ENCODE results near the gene DHRS7B.
"Not testable (repeated sequence)": the region's sequence is repeated elsewhere in the genome, so short reads cannot be mapped to it uniquely, and the experiment has no call there.

The DHRS7B gene

DNA sequence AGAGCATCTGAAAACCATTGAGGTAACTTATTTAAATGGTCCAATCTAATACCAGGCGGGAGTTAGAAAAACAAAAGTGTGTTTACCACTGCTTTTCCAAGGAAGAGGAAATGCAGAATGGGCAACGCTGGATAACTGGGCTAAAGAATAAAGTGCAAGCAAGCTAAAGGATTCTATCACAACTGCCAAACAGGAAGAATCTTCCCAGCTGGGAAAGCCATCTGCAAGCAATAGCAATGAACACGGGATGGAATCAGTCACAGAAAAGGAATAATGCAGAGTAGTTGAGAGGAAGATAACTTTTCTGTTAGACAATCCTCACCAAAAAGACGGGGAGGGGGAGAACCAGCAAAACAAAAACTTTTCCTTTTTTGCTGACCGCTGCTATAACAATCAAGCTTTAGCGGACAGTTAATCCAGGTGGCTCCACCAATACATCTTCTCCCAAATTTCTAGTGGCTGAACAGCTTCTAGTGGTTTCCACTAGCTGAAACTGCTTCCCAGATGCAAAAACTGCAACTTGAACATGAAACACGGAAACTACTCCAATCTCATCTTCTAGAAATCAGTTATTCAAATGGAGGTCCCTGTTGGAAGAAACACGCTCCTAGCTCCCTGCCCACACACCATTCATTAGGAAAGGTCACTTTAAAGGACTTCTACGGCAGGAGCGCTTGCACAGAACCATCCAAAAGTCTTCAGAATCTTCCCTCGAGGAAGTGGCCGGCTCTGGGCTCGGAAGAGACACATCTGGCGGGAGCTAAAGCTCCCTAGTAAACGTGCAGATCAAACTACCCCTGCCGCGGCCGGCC is 86.3 kb downstream of the DHRS7B start:
- no peak for DNase-seq

DNA sequence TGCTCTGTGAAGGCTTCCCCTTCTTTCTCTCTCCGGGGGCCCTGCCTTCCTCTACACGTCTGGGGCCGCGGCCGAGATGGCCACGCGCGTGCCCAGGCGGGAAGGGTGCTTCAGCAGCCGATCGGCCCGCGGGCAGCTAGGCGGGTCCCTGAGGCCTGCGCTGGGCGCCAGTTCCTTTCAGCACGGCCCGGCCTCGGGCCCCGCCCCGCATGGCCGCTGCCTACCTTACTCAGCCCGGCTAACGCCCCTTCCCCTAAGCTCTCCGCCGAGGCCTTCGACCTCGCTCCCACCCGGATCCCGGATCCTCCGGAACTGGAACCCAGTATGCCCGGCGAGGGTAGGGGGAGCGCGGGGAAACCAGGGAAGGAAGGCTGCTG is 86.9 kb downstream of the DHRS7B start:
- no peak for DNase-seq

DNA sequence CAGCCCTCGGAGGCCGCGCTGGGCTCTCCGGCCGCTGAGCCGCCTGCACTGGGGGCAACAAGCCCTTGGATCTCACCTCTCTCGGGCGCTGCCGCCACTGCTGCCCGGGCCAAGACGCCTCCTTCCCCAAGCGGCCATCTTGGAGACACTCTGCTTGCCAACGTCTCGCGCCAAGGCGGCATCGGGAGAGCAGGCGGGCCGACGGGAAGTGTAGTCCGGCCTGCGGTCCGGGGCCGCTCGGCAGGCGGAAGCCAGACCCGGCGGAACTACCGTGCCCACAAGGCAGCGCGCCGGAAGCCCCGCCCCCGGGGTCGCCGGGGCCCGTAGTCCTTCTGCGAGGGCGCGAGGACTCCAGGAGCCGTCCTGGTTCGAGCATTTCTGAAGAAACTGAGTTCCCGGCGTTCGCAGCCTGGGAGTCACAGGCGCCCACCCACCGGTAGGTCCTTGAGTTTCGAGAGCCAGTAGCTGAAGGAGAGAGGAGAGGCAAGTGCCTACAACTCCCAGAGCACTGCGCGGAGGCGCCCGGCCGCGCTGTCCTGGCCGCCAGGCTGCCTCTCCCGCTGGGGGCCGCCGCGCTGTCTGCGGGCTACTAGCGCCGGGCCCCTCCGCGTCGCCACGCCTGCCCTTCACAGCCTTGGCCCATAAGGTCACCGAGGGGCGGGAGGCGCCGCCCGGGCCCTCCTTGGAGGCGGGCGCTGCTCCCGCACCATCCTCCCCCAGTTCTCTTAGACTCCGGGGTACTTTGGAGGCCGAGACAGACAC is 87.4 kb downstream of the DHRS7B start, which contains the start of gene TMEM11:
TSS of gene TMEM11 (minus strand) at position 147 of the 762 bp plus-strand sequence. CDS start at position 138, 9 bp downstream.
- no peak for DNase-seq

DNA sequence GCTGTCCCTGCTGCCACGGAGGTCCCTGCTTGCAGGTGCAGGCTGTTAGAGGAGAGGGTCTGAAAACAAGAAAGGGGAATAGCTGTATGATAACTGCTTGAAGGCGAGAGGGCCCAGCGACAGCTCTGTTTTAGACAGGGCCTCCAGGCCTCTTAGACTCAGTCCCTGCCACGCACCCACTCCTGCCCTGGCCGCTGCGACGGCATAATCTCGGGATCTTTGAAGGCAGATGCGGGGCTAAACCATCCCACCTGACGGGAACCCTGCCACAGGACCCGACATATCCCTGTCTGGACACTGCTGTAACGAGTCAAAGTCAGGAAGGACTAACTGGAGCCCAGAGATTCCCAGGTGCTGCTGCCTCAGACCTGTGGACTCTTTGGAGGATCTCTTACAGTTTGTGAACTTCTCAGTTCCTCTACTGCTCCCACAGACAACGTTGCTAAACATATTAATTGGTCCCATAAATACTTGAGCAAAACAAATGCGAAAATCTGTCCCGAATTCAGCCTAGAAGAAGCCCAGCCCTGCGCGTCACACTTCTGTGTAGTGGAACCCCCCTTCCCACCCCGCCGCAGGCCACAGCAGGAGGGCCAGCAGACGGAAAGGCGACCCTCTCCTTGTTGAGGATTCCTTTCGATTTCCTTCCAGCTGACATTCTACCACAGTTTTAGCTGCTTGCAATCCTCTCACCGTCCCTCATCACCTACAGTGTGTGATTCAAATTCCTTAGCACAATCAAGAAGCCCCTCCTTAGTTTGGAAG is 88.2 kb downstream of the DHRS7B start:
- DNase-seq: no peak

DNA sequence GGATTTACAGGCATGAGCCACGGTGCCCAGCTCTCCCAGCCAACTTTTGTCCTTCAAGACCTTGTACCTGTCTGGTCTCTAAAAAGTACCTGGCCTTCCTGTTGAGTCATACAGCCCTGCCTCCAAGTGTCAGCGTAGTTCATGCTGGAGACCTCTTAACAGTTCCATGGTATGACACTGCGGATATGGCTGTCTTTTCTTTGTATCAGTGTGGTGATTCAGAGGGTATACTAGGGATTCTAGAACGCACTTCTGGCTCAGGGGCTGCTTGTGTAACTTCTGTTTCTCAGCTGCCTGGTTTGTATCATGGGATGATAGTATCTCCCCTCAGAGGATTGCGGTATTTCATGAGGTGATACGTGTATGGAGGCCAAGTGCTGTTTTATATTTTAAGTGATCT is 89.2 kb downstream of the DHRS7B start:
- no peak for DNase-seq

DNA sequence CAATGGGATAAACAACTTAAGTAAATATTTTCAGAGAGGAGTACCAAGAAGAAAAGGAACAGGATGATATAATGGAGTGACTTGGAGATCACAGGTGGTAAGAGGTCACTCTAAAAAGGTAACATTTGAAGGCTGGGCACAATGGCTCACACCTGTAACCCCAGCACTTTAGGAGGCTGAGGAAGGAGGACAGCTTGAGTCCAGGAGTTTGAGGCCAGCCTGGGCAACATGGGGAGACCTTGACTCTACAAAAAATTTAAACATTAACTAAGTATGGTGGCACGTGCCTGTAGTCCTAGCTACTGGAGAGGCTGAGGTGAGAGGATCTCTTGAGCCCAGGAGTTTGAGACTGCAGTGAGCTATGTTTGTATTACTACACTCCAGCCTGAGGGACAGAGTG is 90.6 kb downstream of the DHRS7B start:
- DNase-seq: no peak

DNA sequence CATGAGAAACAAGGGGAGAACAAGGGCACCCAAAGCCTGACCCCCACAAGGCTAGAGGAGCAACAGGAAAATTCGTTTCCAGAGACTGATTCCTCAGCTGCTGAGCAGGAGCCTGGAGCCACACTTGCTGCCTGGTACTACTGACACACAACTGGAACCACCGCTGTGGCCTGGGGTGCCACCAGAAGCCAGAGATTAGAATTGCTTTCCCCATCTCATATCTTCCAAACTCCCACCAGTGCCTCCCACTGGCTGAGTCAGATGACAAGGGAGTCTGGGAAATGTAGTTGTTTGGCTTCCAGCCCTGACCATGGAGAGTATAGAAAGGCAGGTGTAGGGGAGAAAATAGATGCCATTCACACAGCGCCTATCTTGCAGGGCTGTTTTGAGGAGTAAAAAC is 91.3 kb downstream of the DHRS7B start:
- no peak for DNase-seq

DNA sequence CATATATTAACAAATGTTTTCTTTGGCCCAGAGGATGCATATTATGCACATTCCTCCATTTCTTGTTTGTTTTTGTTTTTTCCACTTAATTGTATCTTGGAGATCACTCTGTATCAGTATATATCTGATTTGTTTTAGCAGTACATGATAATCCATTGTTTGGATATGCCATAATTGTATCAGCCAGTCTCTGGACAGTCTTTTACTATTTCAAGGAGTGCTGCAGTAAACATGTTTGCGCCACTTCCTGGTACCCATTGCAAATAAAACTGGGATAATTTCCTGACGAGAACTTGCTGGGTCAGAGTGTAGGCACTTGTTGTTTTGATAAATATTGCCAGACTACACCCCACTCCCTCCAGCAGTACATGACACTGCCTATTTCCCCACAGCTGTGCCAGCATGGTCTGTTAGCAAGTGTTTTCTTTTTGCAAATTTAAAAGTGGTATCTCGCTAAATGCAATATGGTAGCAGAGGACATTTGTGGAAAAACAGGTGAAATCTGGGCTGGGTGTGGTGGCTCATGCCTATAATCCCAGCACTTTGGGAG is 92.1 kb downstream of the DHRS7B start:
- no peak for DNase-seq

DNA sequence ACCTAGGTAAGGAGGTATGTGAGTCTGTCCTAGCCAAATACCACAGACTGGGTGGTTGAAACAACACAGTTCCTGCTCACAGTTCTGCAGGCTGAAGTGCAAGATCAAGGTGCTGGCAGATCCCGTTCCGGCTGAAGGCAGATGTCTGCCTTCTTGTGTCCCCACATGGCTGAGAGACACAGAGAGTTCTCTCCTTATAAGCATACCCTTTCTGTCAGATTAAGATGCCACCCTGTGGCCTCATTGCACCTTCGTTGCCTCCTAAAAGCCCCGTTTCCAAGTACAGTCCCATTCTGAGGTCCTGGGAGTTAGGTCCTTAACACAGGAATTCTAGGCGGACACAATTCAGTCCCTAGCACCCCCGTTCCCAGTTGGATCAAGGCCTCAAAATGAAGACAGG is 96.3 kb downstream of the DHRS7B start:
- DNase-seq: no peak

DNA sequence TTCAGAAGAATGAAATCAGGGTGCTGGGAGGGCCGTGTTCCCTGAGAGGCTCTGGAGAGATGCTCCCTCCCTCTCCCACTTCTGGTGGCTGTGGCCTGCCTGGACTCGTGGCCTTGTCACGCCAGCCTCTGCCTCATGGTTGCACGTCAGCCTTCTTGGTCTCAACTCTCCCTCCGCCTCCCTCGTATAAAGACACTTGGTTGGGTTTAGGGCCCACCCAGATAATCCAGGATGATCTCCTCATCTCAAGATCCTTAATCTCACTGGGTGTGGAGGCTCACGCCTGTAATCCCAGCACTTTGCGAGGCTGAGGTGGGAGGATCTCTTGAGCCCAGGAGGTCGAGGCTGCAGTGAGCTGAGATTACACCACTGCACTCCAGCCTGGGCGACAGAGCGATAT is 100.5 kb downstream of the DHRS7B start:
- not testable (repeated sequence) for DNase-seq

DNA sequence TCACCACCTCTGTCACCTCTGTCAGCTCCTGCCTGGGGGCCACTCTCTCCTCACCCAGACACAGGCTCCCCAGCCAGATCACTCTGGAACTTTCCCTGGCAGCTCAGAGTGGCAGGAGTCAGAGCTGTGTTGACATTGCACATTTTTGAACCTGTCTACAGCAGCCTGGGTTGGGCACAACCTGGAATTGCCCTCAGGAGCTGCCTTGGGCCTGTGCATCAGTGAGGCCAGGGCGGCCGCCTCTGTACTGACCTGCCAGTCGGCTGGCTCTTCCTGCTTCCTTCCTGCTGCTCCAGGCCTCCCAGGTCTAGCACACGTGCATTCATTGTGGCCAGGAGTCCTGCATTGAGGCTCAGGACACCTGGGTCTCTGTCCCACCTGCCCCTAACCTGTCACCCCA is 101.3 kb downstream of the DHRS7B start:
- no peak for DNase-seq

DNA sequence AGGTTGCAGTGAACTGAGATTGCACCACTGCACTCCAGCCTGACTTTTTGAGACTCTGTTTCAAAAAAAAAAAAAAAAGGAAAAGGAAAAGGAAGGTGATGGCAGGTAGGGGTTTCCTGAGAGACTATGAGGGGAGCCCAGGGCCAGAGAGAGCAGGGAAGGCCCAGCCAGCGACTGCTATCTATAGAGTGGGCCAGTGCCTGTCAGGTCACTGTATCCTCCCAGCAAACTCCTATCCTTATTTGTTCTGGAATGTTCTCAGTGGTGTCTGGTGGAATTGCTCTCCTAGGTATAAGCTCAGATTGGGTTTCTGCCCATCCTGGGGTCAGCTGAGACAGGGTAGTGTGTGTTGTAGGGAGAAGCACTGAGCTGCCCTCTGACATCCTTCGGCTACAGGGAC is 102.1 kb downstream of the DHRS7B start:
- no peak for DNase-seq

DNA sequence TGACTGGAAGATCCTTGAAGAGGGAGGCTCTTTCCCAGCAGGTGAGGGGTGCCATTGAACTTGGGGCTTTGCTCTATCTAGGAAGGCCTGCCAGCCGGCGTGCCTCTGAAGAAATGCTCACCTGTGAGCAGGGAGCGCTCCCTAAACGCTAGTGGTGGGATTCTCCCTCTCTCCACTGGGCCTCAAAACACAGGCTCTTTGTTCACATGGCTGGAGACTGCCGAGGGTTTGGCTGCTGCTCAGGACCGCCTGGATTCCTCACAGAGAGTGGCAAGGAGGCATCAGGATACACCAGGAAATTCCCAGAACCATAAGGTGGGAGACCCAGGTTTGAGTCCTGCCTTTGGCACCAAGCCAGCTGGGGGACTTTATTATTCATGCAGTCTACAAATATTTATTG is 104.8 kb downstream of the DHRS7B start:
- DNase-seq: no peak

DNA sequence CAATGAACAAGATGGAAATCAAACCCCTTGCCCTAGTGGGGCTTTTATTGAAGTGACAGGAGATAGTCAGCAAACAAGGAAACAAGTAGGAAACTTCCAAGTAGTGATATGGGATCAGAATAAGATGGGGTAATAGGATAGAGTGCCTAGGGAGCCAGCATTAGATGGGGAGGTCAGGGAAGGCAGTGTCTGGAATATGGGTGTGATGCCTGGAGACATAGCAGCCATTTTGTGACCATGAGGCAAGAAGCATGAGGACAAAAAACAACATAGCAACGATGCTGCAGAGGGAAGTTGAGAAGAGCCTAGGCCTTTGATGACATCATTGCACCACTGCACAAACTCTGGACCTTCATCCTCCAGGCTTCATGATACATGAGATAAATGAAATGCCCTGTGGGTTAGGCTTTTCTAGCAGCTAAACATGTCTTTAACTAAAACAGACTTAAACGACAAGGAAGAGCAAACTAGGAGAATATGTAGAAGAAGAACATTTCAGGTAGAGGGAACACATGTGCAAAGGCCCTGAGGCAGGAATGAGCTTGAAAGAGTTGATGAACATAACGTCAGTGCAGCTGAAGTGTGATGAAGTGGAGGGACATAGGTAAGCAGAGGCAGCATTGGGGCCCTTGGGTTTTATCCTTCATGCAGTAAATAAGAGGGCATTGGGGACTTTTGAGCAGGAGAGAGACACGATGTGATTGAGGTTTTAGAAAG is 105.4 kb downstream of the DHRS7B start:
- no peak for DNase-seq

DNA sequence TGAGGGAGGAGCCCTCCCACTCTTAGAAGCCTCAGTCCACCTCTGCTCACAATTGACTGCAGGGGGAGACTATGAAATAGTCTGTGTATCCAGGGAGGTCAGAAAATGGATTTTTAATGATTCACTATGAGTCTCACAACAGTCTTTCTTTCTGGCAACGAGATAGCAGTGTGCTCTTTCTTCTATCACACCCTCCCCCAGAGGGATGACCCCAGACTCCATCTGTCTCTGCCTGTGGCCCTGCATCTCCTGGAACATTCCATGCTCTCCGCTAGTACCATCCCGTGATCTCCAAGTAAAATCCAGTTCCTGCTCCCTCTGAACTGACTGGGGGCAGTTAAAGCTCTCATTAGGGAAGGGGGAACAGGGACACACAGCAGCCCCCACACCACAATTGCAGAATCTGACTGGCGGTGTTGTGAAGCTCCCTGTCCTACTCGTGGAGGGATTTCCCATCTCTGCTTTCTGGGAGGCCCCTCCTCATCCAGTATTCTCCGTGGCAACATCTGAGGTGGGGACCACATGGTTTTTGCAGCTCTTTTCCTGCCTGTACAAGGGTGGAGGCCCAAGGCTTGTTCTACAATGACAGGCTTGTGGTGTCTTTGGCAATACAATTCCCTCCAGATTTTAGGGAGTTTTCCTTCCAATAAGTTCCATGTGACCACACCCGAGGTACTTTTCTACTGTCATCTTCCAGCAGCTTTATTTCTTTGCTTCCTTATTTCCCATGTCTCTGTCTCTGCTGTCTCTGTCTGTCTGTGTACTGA is 107.0 kb downstream of the DHRS7B start:
- DNase-seq: no peak

DNA sequence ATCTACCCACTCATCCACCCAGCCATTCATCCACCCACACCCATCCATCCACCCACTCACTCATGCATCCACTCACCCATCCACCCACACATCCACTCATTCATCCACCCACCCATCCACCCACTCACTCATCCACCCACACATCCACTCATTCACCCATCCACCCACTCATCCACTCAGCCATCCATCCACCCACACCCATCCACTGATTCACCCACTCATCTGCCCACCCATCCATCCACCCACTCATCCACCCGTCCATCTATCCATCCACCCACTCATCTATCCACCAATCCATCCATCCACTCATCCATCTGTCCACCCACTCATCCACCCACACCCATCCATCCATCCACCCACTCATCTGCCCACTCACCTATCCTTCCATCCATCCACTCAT is 109.2 kb downstream of the DHRS7B start:
- DNase-seq: no peak

DNA sequence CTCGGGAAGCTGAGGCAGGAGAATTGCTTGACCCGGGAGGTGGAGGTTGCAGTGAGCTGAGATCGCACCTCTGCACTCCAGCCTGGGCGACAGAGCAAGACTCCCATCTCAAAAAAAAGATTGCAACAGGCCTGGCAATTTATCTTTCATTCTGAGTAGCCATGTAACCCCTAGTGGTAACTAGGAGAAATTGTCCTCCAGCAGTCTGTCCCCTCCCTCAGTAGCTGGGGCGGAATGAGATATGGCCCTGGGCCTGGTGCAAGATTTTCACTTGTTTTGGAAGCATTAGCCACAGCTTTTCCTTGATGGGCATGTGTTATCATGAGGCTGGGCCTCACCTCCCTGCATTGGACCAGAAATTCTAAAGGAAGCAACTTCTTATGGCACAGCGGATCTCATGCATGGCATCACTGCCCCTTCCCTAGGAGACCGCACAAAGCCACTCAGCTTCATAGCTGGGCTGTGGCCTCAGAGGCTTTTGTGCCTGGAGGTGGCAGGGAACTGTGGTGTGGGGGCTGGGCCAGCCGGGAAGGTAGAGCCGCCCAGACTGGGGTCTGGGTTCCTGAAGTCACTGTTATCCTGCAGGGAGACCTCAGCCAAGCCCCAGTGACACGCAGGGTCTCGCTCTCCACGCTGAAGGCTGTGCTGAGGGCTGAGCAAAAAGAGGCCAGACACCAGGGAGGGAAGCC is 113.1 kb downstream of the DHRS7B start:
- DNase-seq: no peak

DNA sequence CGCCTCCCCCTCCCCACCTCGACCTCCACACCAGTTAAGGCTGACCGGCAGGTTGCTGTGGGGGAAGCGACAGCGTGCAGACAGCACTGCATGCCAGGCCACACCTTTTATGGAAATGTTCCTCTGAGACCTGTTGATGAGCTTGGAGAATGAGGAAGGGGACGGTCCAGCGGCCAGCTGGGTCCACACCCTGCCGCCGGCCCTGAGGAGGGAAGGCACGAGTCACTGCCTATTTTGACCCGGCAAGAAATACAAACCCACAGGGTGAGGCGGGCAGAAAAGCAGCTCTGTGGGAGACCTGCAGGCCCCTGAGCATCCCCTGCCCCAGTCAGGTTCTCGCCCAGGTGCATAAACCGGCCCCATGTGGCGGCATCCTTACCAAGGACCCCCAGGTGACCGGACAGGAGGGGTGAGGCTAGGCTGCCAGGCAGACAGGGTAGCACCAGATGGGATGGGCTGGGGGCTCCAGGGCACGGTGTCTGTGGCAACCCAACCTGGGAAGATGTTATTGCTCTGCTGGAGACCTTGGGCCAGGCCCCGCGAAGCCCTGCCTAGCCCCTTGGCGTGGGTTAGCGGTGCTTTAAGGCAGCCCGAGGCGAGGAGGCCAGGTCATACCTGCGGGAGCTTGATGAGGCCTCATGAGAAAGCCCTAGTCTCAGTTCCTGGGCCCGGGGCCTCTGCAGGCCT is 113.7 kb downstream of the DHRS7B start:
- DNase-seq: no peak

Measured in NCI-H774 (cell line).